RWPE1 (cell line): ENCODE measurements around the gene MED12L.

Source experiments
- CTCF ChIA-PET: fragments of 350-600 bp; sonication (Branson Sonifier 250); formaldehyde crosslinking; extraction: SDS; loops from one replicate; lab custom pipeline; 2021; lab: Yijun Ruan, JAX
- POLR2A ChIA-PET: fragments of 400-600 bp; formaldehyde crosslinking; extraction: SDS; loops from one replicate; lab custom pipeline; 2020; ENCODE audit warnings: antibody characterized with exemption; ENCODE audit not compliant: low non-redundant PET; lab: Yijun Ruan, JAX
- DNase-seq: peaks from one replicate; pipeline ENCODE4 v3.0.0; 2012; ENCODE audit warnings: low spot score
- H3K27ac ChIP-seq: fragments of 450-650 bp; 2 replicates; pipeline ENCODE4 v1.5.1; 2017
- CTCF ChIP-seq: fragments of 450-650 bp; conservative IDR thresholded peaks from 2 replicates; pipeline ENCODE4 v1.5.1; 2017; ENCODE audit warnings: low read depth, mild to moderate bottlenecking

MED12L gene

GRCh38 chr3:151214459-151214858 is 129.0 kb downstream of the MED12L start:
- ChIA-PET POLR2A (no interaction called here), CTCF (no interaction called here)
- no peak for DNase-seq
- no peak overlapping the region for H3K27ac ChIP-seq
- TF ChIP-seq CTCF: no peak

GRCh38 chr3:151216641-151217607 is 131.5 kb downstream of the MED12L start:
- no peak for TF ChIP-seq CTCF
- CTCF ChIA-PET: interaction anchor here (1.0 to 1.3 kb wide), 2 partner anchors 11 to 49 kb away, joined by 3 to 5 read pairs; no protein-coding TSS in a partner anchor
- POLR2A ChIA-PET: no interaction called here
- DNase-seq: no peak
- H3K27ac ChIP-seq: no peak overlapping the region

DNA sequence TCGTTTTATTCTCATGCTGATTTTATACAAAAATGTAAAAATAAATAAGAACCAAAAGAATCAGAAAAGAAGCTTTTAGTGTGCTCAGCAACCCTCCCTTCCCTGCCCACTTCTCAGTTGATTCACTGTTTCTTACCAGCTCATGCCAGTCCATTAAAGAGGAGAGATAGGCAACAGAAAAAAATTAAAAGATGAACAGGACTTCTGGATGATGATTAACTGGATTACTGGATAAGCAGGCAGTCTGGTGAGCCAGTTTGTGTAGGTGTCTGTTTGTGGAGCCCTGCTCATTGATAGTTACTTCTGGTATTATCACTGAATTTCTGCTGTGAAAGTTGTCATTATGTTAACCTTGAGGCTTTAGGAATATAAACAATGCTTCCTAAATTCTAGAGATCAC is 132.7 kb downstream of the MED12L start:
- POLR2A ChIA-PET: no interaction called here
- no peak for DNase-seq
- no peak overlapping the region for H3K27ac ChIP-seq
- no peak for TF ChIP-seq CTCF
- CTCF ChIA-PET: interaction anchor here (0.5 to 0.6 kb wide), 3 partner anchors 45 to 110 kb away, joined by 3 to 6 read pairs (median 5); no protein-coding TSS in a partner anchor

- H3K27ac ChIP-seq: no peak overlapping the region
- ChIA-PET POLR2A (no interaction called here), CTCF (interaction anchor here (2.2 kb wide), 1 partner anchor 9 kb away, joined by 10 read pairs; no protein-coding TSS in a partner anchor)
- no peak for TF ChIP-seq CTCF
- peak; percentile 84 for DNase-seq
Measured at GRCh38 chr3:151219056-151219455, 133.6 kb downstream of the MED12L start.

DNA sequence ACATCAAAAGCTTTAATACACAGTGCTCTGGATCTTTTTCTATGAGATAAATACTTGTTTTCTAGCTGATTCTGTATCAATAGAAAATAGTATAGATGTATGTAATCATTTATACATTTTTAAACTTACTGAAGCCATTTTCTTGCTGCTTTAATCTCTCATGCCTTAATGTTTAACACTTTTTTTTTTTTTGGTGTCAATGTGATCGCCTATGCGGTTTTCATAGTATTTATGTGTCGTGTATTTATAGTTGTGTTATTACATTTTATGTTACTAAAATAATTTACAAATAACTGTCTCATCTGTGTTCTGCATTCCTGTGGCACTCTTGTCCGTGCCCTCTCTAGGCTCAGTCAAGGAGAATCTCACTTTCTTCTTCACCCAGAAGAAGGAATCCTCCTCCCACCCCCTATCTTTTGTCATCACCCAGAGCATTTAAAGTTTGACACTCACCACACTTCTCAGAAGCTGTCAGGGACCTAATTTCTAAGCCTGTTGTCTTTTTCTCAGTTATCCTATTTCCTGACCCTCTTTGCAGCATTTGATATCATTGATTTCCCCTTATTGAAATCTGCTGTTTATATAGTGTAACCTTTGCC is 138.9 kb downstream of the MED12L start:
- TF ChIP-seq CTCF: no peak
- DNase-seq: no peak
- POLR2A ChIA-PET: no interaction called here
- CTCF ChIA-PET: no interaction called here
- H3K27ac ChIP-seq: no peak overlapping the region
